ENCODE data around the gene DMRTC1B. TPM values are rescaled to one million over a fixed set of nuclear protein-coding genes. Genes with fewer than 3 reads are reported as not detected.
A peak's percentile ranks its signal among the peaks of the same experiment; 100 is the strongest.
"Not testable (repeated sequence)": the region's sequence is repeated elsewhere in the genome, so short reads cannot be mapped to it uniquely, and the experiment has no call there.

The DMRTC1B gene
- total and polyA plus RNA-seq, 2 of the 4 experiments (the other 2 are of a cell fraction) = not detected

- BruUV-seq (replicated peaks); H3K56ac ChIP-seq (ENCODE audit: extremely low read depth, insufficient read depth, low read length); H2AK9ac ChIP-seq (replicated peaks; ENCODE audit: low read depth, low read length, poor library complexity); CTCF ChIA-PET; H3K4me3 ChIP-seq (ENCODE audit: insufficient read depth, low read depth, low read length); H3K23ac ChIP-seq (ENCODE audit: low read depth, low read length); dilution Hi-C loops (cut with HindIII; ENCODE audit: low sequenced_read_pairs, unreplicated experiment); DNase-seq; H3K9ac ChIP-seq (ENCODE audit: low read depth, low read length); H3K4me1 ChIP-seq (ENCODE audit: control insufficient read depth, insufficient read depth, low read length); H2BK5ac ChIP-seq (ENCODE audit: low read depth, low read length, poor library complexity, severe bottlenecking); H4K5ac ChIP-seq (ENCODE audit: low read depth, low read length); H3K36me3 ChIP-seq (ENCODE audit: control insufficient read depth, insufficient read depth, low read length); H4K20me1 ChIP-seq (ENCODE audit: insufficient read depth, low read length); H3K18ac ChIP-seq (ENCODE audit: low read depth, low read length); H2AFZ ChIP-seq (replicated peaks; ENCODE audit: low read length, poor library complexity); H4K91ac ChIP-seq (ENCODE audit: insufficient read depth, low read depth, low read length); H3K14ac ChIP-seq (replicated peaks; ENCODE audit: low read depth, low read length); POLR2A ChIA-PET (ENCODE audit: unreplicated experiment); H3K4ac ChIP-seq (ENCODE audit: low read depth, low read length); in situ Hi-C loops (cut with MboI; ENCODE audit: low sequenced_read_pairs); H2BK20ac ChIP-seq (ENCODE audit: low read depth, low read length); H3K27ac ChIP-seq (ENCODE audit: insufficient read depth, low read length); H3K4me2 ChIP-seq (ENCODE audit: low read depth, low read length); H2BK15ac ChIP-seq (ENCODE audit: low read depth, low read length); H4K8ac ChIP-seq (ENCODE audit: low read depth in 2 of 2, low read length in 2 of 2); H2BK120ac ChIP-seq (ENCODE audit: low read depth, low read length); H3K9me3 ChIP-seq (ENCODE audit: control insufficient read depth, insufficient read depth, low read length); H2AK5ac ChIP-seq (ENCODE audit: low read depth, low read length); H3K27me3 ChIP-seq (ENCODE audit: control insufficient read depth, insufficient read depth, low read length); intact Hi-C loops (cut with micrococcal nuclease); H3K79me1 ChIP-seq (ENCODE audit: low read depth in 1 of 2, low read length in 2 of 2); H3K9me1 ChIP-seq (ENCODE audit: insufficient read depth, low read length): not testable (repeated sequence)
- ATAC-seq (ENCODE audit: low read depth) = peak; percentile 37; the same call in 1 of the 2 replicates
- WGBS, 2 experiments (ENCODE audit: extremely low coverage in 2 of 2, insufficient read length in 1 of 2) = no CpG with 5 or more reads among the region's 7 CpGs
Measured at GRCh38 chrX:72745546-72745945, 31.1 kb upstream of the DMRTC1B start.

GRCh38 chrX:72748545-72748944 lies 28.1 kb upstream of the DMRTC1B start:
- H3K27me3 ChIP-seq (ENCODE audit: control insufficient read depth, insufficient read depth, low read length); DNase-seq; H3K9ac ChIP-seq (ENCODE audit: low read depth, low read length); H3K4ac ChIP-seq (ENCODE audit: low read depth, low read length); H2BK120ac ChIP-seq (ENCODE audit: low read depth, low read length); H4K20me1 ChIP-seq (ENCODE audit: insufficient read depth, low read length); BruUV-seq (replicated peaks); H2BK5ac ChIP-seq (ENCODE audit: low read depth, low read length, poor library complexity, severe bottlenecking); H2BK20ac ChIP-seq (ENCODE audit: low read depth, low read length); CTCF ChIA-PET; H2AK9ac ChIP-seq (replicated peaks; ENCODE audit: low read depth, low read length, poor library complexity); H3K56ac ChIP-seq (ENCODE audit: extremely low read depth, insufficient read depth, low read length); H3K4me1 ChIP-seq (ENCODE audit: control insufficient read depth, insufficient read depth, low read length); H3K79me1 ChIP-seq (ENCODE audit: low read depth in 1 of 2, low read length in 2 of 2); H3K4me2 ChIP-seq (ENCODE audit: low read depth, low read length); H3K27ac ChIP-seq (ENCODE audit: insufficient read depth, low read length); ATAC-seq (ENCODE audit: low read depth); H3K18ac ChIP-seq (ENCODE audit: low read depth, low read length); POLR2A ChIA-PET (ENCODE audit: unreplicated experiment); H4K91ac ChIP-seq (ENCODE audit: insufficient read depth, low read depth, low read length); H2AK5ac ChIP-seq (ENCODE audit: low read depth, low read length); intact Hi-C loops (cut with micrococcal nuclease); H4K5ac ChIP-seq (ENCODE audit: low read depth, low read length); H2AFZ ChIP-seq (replicated peaks; ENCODE audit: low read length, poor library complexity); dilution Hi-C loops (cut with HindIII; ENCODE audit: low sequenced_read_pairs, unreplicated experiment); H3K23ac ChIP-seq (ENCODE audit: low read depth, low read length); H2BK15ac ChIP-seq (ENCODE audit: low read depth, low read length); in situ Hi-C loops (cut with MboI; ENCODE audit: low sequenced_read_pairs); H3K14ac ChIP-seq (replicated peaks; ENCODE audit: low read depth, low read length); H3K9me1 ChIP-seq (ENCODE audit: insufficient read depth, low read length); H3K4me3 ChIP-seq (ENCODE audit: insufficient read depth, low read depth, low read length); H4K8ac ChIP-seq (ENCODE audit: low read depth in 2 of 2, low read length in 2 of 2); H3K9me3 ChIP-seq (ENCODE audit: control insufficient read depth, insufficient read depth, low read length); H3K36me3 ChIP-seq (ENCODE audit: control insufficient read depth, insufficient read depth, low read length): not testable (repeated sequence)
- WGBS, 2 experiments (ENCODE audit: extremely low coverage in 2 of 2, insufficient read length in 1 of 2) = no CpG with 5 or more reads among the region's 3 CpGs

Measured in IMR-90 (cell line).